ENCODE data around the gene ZBTB47. TPM values are rescaled to one million over a fixed set of nuclear protein-coding genes. Genes with fewer than 3 reads are reported as not detected.
A peak's percentile ranks its signal among the peaks of the same experiment; 100 is the strongest.

ZBTB47 gene
- polyA plus RNA-seq, 3 donors from 2014 or later, result 0.16 to 0.24 TPM; not detected in 1

- Mint-ChIP-seq H3K4me1 (peaks cover 5 to 9% of the 10 kb centered on the region in 2 donors), H3K36me3 (peaks cover 17 to 32% (median 26%) of the 10 kb centered on the region in 3 donors), H3K9me3 (no peaks in the 10 kb centered on the region), H3K4me3 (no peak overlapping the region), H3K27me3 (ENCODE audit: low read depth in 3 of 3) (peaks cover 0 to 3% (median 0%) of the 10 kb centered on the region in 3 donors), H3K27ac (no peak overlapping the region)
- DNase-seq, result peak; percentile 23 to 46 (median 42)
Observed at GRCh38 chr3:42639192-42639591, 14.3 kb upstream of the ZBTB47 start.

- no peak overlapping the region for H3K4me3 Mint-ChIP-seq
- H3K27ac Mint-ChIP-seq, result peak overlapping the region in 3 of 6 donors; percentile 8 to 82 (median 81)
Observed at GRCh38 chr3:42640129-42640528, 13.4 kb upstream of the ZBTB47 start.

GRCh38 chr3:42640771-42641370 lies 12.6 kb upstream of the ZBTB47 start:
- Mint-ChIP-seq H3K36me3 (peaks cover 24 to 34% (median 32%) of the 10 kb centered on the region in 3 donors), H3K27me3 (ENCODE audit: low read depth in 3 of 3) (peaks cover 0 to 3% (median 0%) of the 10 kb centered on the region in 3 donors), H3K4me1 (peaks cover 5 to 9% of the 10 kb centered on the region in 2 donors), H3K9me3 (no peaks in the 10 kb centered on the region), H3K27ac (peak overlapping the region in 5 of 6 donors; percentile 40 to 82 (median 78)), H3K4me3 (peak overlapping the region in 2 of 5 donors; percentile 22 to 28)
- no peak for DNase-seq

More at GRCh38 chr3:42640129-42640528, 13.4 kb upstream of the ZBTB47 start:
- DNase-seq, result no peak
- H3K4me1 Mint-ChIP-seq, result peaks cover 5 to 9% of the 10 kb centered on the region in 2 donors
- no peaks in the 10 kb centered on the region for H3K9me3 Mint-ChIP-seq
- H3K27me3 Mint-ChIP-seq (ENCODE audit: low read depth in 3 of 3), result peaks cover 0 to 3% (median 0%) of the 10 kb centered on the region in 3 donors
- H3K36me3 Mint-ChIP-seq, result peaks cover 23 to 33% (median 30%) of the 10 kb centered on the region in 3 donors

GRCh38 chr3:42647821-42648459 lies 5.6 kb upstream of the ZBTB47 start:
- Mint-ChIP-seq H3K4me1 (peaks cover 10 to 14% of the 10 kb centered on the region in 2 donors), H3K27me3 (ENCODE audit: low read depth in 3 of 3) (no peaks in the 10 kb centered on the region), H3K9me3 (no peaks in the 10 kb centered on the region), H3K27ac (peak overlapping the region in 3 of 6 donors; percentile 33 to 75 (median 50)), H3K4me3 (no peak overlapping the region), H3K36me3 (peaks cover 17 to 41% (median 23%) of the 10 kb centered on the region in 3 donors)
- DNase-seq, result no peak

- no peak for DNase-seq
- H3K9me3 Mint-ChIP-seq, result no peaks in the 10 kb centered on the region
- H3K36me3 Mint-ChIP-seq, result peaks cover 8 to 31% (median 13%) of the 10 kb centered on the region in 3 donors
- H3K4me3 Mint-ChIP-seq, result no peak overlapping the region
- peaks cover 0 to 3% (median 0%) of the 10 kb centered on the region in 3 donors for H3K27me3 Mint-ChIP-seq (ENCODE audit: low read depth in 3 of 3)
- H3K27ac Mint-ChIP-seq, result peak overlapping the region; percentile 24 to 73 (median 41)
- peaks cover 17 to 23% of the 10 kb centered on the region in 2 donors for H3K4me1 Mint-ChIP-seq
Observed at GRCh38 chr3:42649006-42649405, 4.5 kb upstream of the ZBTB47 start.

- Mint-ChIP-seq H3K4me3 (no peak overlapping the region), H3K27ac (peak overlapping the region in 3 of 6 donors; percentile 41 to 73 (median 44)), H3K4me1 (peaks cover 17 to 23% of the 10 kb centered on the region in 2 donors), H3K36me3 (peaks cover 5 to 26% (median 9%) of the 10 kb centered on the region in 3 donors), H3K9me3 (no peaks in the 10 kb centered on the region), H3K27me3 (ENCODE audit: low read depth in 3 of 3) (peaks cover 0 to 3% (median 0%) of the 10 kb centered on the region in 3 donors)
- no peak for DNase-seq
Observed at GRCh38 chr3:42649783-42650182, 3.7 kb upstream of the ZBTB47 start.

GRCh38 chr3:42651248-42652091 lies 2.0 kb upstream of the ZBTB47 start:
- peak overlapping the region in 2 of 6 donors; percentile 3 to 40 for H3K27ac Mint-ChIP-seq
- H3K9me3 Mint-ChIP-seq, result no peaks in the 10 kb centered on the region
- peaks cover 0 to 15% (median 4%) of the 10 kb centered on the region in 3 donors for H3K36me3 Mint-ChIP-seq
- peaks cover 0 to 3% (median 0%) of the 10 kb centered on the region in 3 donors for H3K27me3 Mint-ChIP-seq (ENCODE audit: low read depth in 3 of 3)
- peaks cover 21 to 23% of the 10 kb centered on the region in 2 donors for H3K4me1 Mint-ChIP-seq
- no peak for DNase-seq
- peak overlapping the region in 2 of 5 donors; percentile 1 to 9 for H3K4me3 Mint-ChIP-seq

- H3K27ac Mint-ChIP-seq, result peak overlapping the region in 2 of 6 donors; percentile 3 to 32
- no peak for DNase-seq
- peaks cover 0 to 9% (median 4%) of the 10 kb centered on the region in 3 donors for H3K36me3 Mint-ChIP-seq
- H3K27me3 Mint-ChIP-seq (ENCODE audit: low read depth in 3 of 3), result peaks cover 0 to 3% (median 0%) of the 10 kb centered on the region in 3 donors
- H3K4me3 Mint-ChIP-seq, result peak overlapping the region in 2 of 5 donors; percentile 1 to 9
- H3K9me3 Mint-ChIP-seq, result no peaks in the 10 kb centered on the region
- H3K4me1 Mint-ChIP-seq, result peaks cover 21 to 23% of the 10 kb centered on the region in 2 donors
Observed at GRCh38 chr3:42652251-42652610, 1.3 kb upstream of the ZBTB47 start.

GRCh38 chr3:42652611-42653302 lies 740 bp upstream of the ZBTB47 start:
- Mint-ChIP-seq H3K4me1 (peaks cover 21 to 23% of the 10 kb centered on the region in 2 donors), H3K9me3 (no peaks in the 10 kb centered on the region), H3K27me3 (ENCODE audit: low read depth in 3 of 3) (peaks cover 0 to 3% (median 0%) of the 10 kb centered on the region in 3 donors), H3K36me3 (peaks cover 0 to 7% (median 3%) of the 10 kb centered on the region in 3 donors), H3K27ac (no peak overlapping the region), H3K4me3 (peak overlapping the region; percentile 71 to 86 (median 85))
- DNase-seq, result no peak

- H3K4me3 Mint-ChIP-seq, result peak overlapping the region; percentile 71 to 86 (median 85)
- DNase-seq, result no peak
- H3K9me3 Mint-ChIP-seq, result no peaks in the 10 kb centered on the region
- peaks cover 21 to 23% of the 10 kb centered on the region in 2 donors for H3K4me1 Mint-ChIP-seq
- peaks cover 0 to 4% (median 0%) of the 10 kb centered on the region in 3 donors for H3K36me3 Mint-ChIP-seq
- peaks cover 0 to 3% (median 0%) of the 10 kb centered on the region in 3 donors for H3K27me3 Mint-ChIP-seq (ENCODE audit: low read depth in 3 of 3)
- peak overlapping the region in 1 of 6 donors; percentile 45 for H3K27ac Mint-ChIP-seq
Observed at GRCh38 chr3:42653303-42653559, 266 bp upstream of the ZBTB47 start.

GRCh38 chr3:42654331-42655201 lies 1.1 kb downstream of the ZBTB47 start:
- peaks cover 21 to 23% of the 10 kb centered on the region in 2 donors for H3K4me1 Mint-ChIP-seq
- no peak overlapping the region for H3K27ac Mint-ChIP-seq
- H3K4me3 Mint-ChIP-seq, result peak overlapping the region; percentile 35 to 63 (median 52)
- H3K9me3 Mint-ChIP-seq, result no peaks in the 10 kb centered on the region
- peaks cover 0 to 3% (median 0%) of the 10 kb centered on the region in 3 donors for H3K27me3 Mint-ChIP-seq (ENCODE audit: low read depth in 3 of 3)
- H3K36me3 Mint-ChIP-seq, result no peaks in the 10 kb centered on the region
- DNase-seq, result peak; percentile 30 to 36 (median 32)

GRCh38 chr3:42655331-42655888 lies 1.9 kb downstream of the ZBTB47 start:
- Mint-ChIP-seq H3K4me1 (peaks cover 21 to 23% of the 10 kb centered on the region in 2 donors), H3K4me3 (peak overlapping the region in 4 of 5 donors; percentile 35 to 63 (median 56)), H3K27ac (no peak overlapping the region), H3K36me3 (no peaks in the 10 kb centered on the region), H3K27me3 (ENCODE audit: low read depth in 3 of 3) (peaks cover 0 to 3% (median 2%) of the 10 kb centered on the region in 3 donors), H3K9me3 (no peaks in the 10 kb centered on the region)
- no peak for DNase-seq
